DND-41 (cell line): Measurements from ENCODE around the gene APH1B.

Experiments used
- ATAC-seq: fragments of 200-7000 bp; cut with Tn5 transposase; 3 replicates; pipeline ENCODE4 v1.9.1; 2021; ENCODE audit warnings: low read depth; ENCODE audit not compliant: insufficient read depth
- DNase-seq: peaks from one replicate; pipeline ENCODE4 v3.0.0-alpha.2; 2020
- H2AFZ ChIP-seq: 2 replicates; pipeline ENCODE4 v1.6.0; 2012; ENCODE audit warnings: low read depth, low read length
- H3K27ac ChIP-seq: 2 replicates; pipeline ENCODE4 v1.5.1; 2012; ENCODE audit warnings: low read length, inconsistent platforms
- H3K27me3 ChIP-seq: fragments of 200-600 bp; sonication (generic); 2 replicates; pipeline ENCODE4 v1.6.0; 2012; ENCODE audit warnings: low read length, mild to moderate bottlenecking, inconsistent platforms; ENCODE audit not compliant: insufficient read depth, poor library complexity
- H3K36me3 ChIP-seq: 2 replicates; pipeline ENCODE4 v1.5.1; 2012; ENCODE audit warnings: low read length, inconsistent platforms; ENCODE audit not compliant: insufficient read depth
- H3K4me1 ChIP-seq: 2 replicates; pipeline ENCODE4 v1.5.1; 2012; ENCODE audit warnings: mild to moderate bottlenecking, low read length; ENCODE audit not compliant: insufficient read depth
- H3K4me2 ChIP-seq: 2 replicates; pipeline ENCODE4 v1.6.0; 2012; ENCODE audit warnings: mild to moderate bottlenecking, moderate library complexity, low read length, inconsistent platforms; ENCODE audit not compliant: insufficient read depth
- H3K4me3 ChIP-seq, 2 experiments: fragments of 200-600 bp in 1 of 2; shearing (Covaris generic) in 1 of 2; 2 replicates each; pipeline ENCODE4 v1.5.1; 2012 to 2016; ENCODE audit warnings: inconsistent platforms in 2 of 2, low read length in 2 of 2, mild to moderate bottlenecking in 2 of 2, low read depth in 1 of 2, moderate library complexity in 1 of 2
- H3K79me2 ChIP-seq: 2 replicates; pipeline ENCODE4 v1.6.0; 2012; ENCODE audit warnings: low read length, inconsistent platforms; ENCODE audit not compliant: insufficient read depth
- H3K9ac ChIP-seq: 2 replicates; pipeline ENCODE4 v1.6.0; 2012; ENCODE audit warnings: low read depth, mild to moderate bottlenecking, inconsistent platforms, low read length, moderate library complexity
- H3K9me3 ChIP-seq: 2 replicates; pipeline ENCODE4 v1.5.1; 2012; ENCODE audit warnings: low read length, moderate library complexity, mild to moderate bottlenecking, inconsistent platforms; ENCODE audit not compliant: insufficient read depth, severe bottlenecking
- H4K20me1 ChIP-seq: 2 replicates; pipeline ENCODE4 v1.6.0; 2012; ENCODE audit warnings: low read length; ENCODE audit not compliant: insufficient read depth
- EZH2 ChIP-seq: IDR thresholded peaks from 3 replicates; pipeline ENCODE4 v1.6.1; 2012; ENCODE audit warnings: borderline replicate concordance, low read depth, mild to moderate bottlenecking, moderate library complexity, low read length, inconsistent platforms; ENCODE audit not compliant: severe bottlenecking
- TF ChIP-seq, protein P1 (sequence below): IDR thresholded peaks from 2 replicates; pipeline ENCODE4 v1.5.1; 2012; ENCODE audit warnings: borderline replicate concordance, low read length, moderate library complexity, mild to moderate bottlenecking; ENCODE audit not compliant: poor library complexity, severe bottlenecking; ENCODE audit errors: extremely low read depth

The APH1B gene

DNA sequence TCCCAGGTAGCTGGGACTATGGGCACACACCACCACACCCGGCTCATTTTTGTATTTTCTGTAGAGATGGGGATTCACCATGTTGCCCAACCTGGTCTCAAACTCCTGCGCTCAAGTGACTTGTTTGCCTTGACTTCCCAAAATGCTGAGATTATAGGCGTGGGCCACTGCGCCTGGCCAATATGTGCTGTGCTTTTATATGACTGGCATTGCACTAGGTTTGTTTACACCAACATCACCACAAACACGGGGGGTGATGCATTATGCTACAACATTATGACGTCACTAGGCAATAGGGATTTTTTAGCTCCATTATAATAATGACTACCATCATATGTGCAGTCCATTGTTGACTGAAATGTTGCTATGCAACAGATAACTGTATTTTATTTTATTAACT is 6.9 kb downstream of the APH1B start:
- no peak overlapping the region for H3K27ac ChIP-seq
- H2AFZ ChIP-seq = no peak overlapping the region
- H3K4me3 ChIP-seq = no peak overlapping the region
- no peak for ATAC-seq
- H3K4me2 ChIP-seq = no peak overlapping the region
- no peak overlapping the region for H3K9ac ChIP-seq
- no peaks in the 10 kb centered on the region for H3K79me2 ChIP-seq
- H3K27me3 ChIP-seq = no peaks in the 10 kb centered on the region
- peaks cover 13% of the 10 kb centered on the region for H3K36me3 ChIP-seq
- no peaks in the 10 kb centered on the region for H4K20me1 ChIP-seq
- no peaks in the 10 kb centered on the region for H3K9me3 ChIP-seq
- H3K4me1 ChIP-seq = no peaks in the 10 kb centered on the region
- TF ChIP-seq, protein P1, sequence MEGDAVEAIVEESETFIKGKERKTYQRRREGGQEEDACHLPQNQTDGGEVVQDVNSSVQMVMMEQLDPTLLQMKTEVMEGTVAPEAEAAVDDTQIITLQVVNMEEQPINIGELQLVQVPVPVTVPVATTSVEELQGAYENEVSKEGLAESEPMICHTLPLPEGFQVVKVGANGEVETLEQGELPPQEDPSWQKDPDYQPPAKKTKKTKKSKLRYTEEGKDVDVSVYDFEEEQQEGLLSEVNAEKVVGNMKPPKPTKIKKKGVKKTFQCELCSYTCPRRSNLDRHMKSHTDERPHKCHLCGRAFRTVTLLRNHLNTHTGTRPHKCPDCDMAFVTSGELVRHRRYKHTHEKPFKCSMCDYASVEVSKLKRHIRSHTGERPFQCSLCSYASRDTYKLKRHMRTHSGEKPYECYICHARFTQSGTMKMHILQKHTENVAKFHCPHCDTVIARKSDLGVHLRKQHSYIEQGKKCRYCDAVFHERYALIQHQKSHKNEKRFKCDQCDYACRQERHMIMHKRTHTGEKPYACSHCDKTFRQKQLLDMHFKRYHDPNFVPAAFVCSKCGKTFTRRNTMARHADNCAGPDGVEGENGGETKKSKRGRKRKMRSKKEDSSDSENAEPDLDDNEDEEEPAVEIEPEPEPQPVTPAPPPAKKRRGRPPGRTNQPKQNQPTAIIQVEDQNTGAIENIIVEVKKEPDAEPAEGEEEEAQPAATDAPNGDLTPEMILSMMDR = no peak
- TF ChIP-seq EZH2 = no peak
- no peak for DNase-seq

DNA sequence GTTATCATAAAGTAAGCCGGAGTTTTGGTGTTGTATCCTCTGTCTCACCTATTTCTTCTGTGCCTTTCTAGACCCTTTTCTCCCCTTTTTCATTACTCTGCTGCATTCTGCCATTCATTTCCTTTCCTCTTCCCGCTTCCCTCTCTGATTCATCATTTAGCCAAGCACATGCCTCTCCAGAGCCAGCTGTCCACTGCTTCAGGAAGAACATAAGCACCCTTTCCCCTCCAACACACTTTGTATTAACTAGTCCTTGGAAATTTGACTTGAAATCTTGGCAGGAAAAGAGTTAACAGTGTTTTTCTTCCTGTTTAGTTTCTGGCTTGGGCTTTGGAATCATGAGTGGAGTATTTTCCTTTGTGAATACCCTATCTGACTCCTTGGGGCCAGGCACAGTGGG is 9.7 kb downstream of the APH1B start:
- Histone ChIP-seq H3K4me2 (no peak overlapping the region), H3K27me3 (no peaks in the 10 kb centered on the region), H4K20me1 (no peaks in the 10 kb centered on the region), H3K4me3 (no peak overlapping the region), H3K79me2 (no peaks in the 10 kb centered on the region), H3K9me3 (no peaks in the 10 kb centered on the region), H3K4me1 (no peaks in the 10 kb centered on the region), H3K27ac (no peak overlapping the region), H3K36me3 (peaks cover 15% of the 10 kb centered on the region), H2AFZ (no peak overlapping the region), H3K9ac (no peak overlapping the region)
- no peak for DNase-seq
- no peak for TF ChIP-seq EZH2
- TF ChIP-seq, protein P1 = no peak
- no peak for ATAC-seq

DNA sequence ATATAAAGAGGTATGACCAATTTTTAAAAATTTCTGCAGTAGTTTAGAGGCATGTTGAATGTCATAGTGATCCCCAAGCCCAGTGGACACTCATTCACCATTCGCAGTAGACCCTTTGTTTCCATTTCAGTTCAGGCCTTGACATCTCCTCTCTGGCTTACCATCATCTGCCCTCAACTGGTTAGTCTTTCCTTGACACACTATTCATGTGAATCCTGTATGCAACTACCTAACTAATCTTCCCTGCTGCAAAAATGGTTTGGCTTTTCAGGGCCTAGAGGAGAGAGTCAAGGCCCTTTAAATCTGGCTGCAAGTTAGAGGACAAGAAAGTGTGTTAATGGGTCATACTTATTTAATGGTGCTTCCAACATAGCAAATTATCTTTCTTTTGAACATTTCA is 10.9 kb downstream of the APH1B start:
- no peak overlapping the region for H2AFZ ChIP-seq
- H4K20me1 ChIP-seq = no peaks in the 10 kb centered on the region
- H3K27ac ChIP-seq = no peak overlapping the region
- no peak for TF ChIP-seq EZH2
- TF ChIP-seq, protein P1 = no peak
- H3K79me2 ChIP-seq = no peaks in the 10 kb centered on the region
- H3K9me3 ChIP-seq = no peaks in the 10 kb centered on the region
- H3K36me3 ChIP-seq = peaks cover 17% of the 10 kb centered on the region
- no peak for ATAC-seq
- DNase-seq = no peak
- no peak overlapping the region for H3K4me2 ChIP-seq
- H3K4me1 ChIP-seq = no peaks in the 10 kb centered on the region
- H3K9ac ChIP-seq = no peak overlapping the region
- H3K4me3 ChIP-seq = no peak overlapping the region
- no peaks in the 10 kb centered on the region for H3K27me3 ChIP-seq

DNA sequence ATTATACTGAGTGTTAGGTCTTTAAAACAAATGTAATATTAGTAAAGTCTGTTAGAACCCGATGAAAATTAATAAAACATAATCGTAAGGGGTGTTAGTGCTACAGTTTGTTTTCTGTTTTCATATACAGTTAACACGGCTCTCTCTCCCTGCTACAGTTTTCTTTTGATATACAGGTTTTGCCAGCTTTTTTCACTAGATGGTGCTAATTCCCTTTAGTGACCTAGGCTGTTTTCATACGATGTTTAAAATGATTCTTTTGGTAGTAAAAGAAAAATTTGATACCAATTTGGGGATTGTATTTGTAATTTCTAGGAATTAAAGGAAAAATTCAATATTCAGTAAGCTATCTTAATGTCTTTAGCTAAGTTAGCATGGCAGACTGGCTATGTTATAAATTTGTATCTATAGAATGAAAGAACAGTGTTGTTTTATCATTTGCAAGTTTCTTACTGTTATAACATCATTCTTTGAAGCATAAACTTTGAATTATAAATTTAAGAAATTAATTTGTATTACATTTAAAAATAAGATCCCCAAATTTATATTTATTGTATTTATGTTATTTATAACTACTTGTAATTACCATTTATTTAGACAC is 11.5 kb downstream of the APH1B start:
- no peak overlapping the region for H3K4me3 ChIP-seq
- TF ChIP-seq, protein P1 = peak; percentile 70
- TF ChIP-seq EZH2 = no peak
- no peak overlapping the region for H3K27ac ChIP-seq
- H4K20me1 ChIP-seq = no peaks in the 10 kb centered on the region
- H3K9me3 ChIP-seq = no peaks in the 10 kb centered on the region
- no peaks in the 10 kb centered on the region for H3K4me1 ChIP-seq
- H3K36me3 ChIP-seq = peaks cover 17% of the 10 kb centered on the region
- H2AFZ ChIP-seq = no peak overlapping the region
- no peaks in the 10 kb centered on the region for H3K79me2 ChIP-seq
- peak; percentile 64; the same call in 2 of the 3 replicates for ATAC-seq
- H3K4me2 ChIP-seq = no peak overlapping the region
- H3K27me3 ChIP-seq = no peaks in the 10 kb centered on the region
- H3K9ac ChIP-seq = no peak overlapping the region
- DNase-seq = no peak
